ENCODE data around the gene CHIA.

CHIA gene

GRCh38 chr1:111290630-111291029, at the start of gene CHIA:
CHIA (plus strand) TSS chr1:111290851; CDS start chr1:111310468, 19,617 bp downstream.
- no peak for DNase-seq (ENCODE audit: low spot score)

- no peak for DNase-seq (ENCODE audit: low spot score)
Measured at GRCh38 chr1:111241797-111242196, 48.9 kb upstream of the CHIA start.

- peak; percentile 32 for DNase-seq (ENCODE audit: low spot score)
Measured at GRCh38 chr1:111242805-111243523, 47.7 kb upstream of the CHIA start.

GRCh38 chr1:111247125-111247838, 43.4 kb upstream of the CHIA start:
- DNase-seq (ENCODE audit: low spot score), result no peak

- DNase-seq (ENCODE audit: low spot score), result peak; percentile 85
Measured at GRCh38 chr1:111249960-111250359, 40.7 kb upstream of the CHIA start.

GRCh38 chr1:111251570-111251969, 39.1 kb upstream of the CHIA start:
- peak; percentile 33 for DNase-seq (ENCODE audit: low spot score)

GRCh38 chr1:111252786-111253185, 37.9 kb upstream of the CHIA start:
- peak; percentile 53 for DNase-seq (ENCODE audit: low spot score)

- peak; percentile 89 for DNase-seq (ENCODE audit: low spot score)
Measured at GRCh38 chr1:111253876-111254275, 36.8 kb upstream of the CHIA start.

GRCh38 chr1:111256988-111257658, 33.5 kb upstream of the CHIA start:
- no peak for DNase-seq (ENCODE audit: low spot score)

- DNase-seq (ENCODE audit: low spot score), result no peak
Measured at GRCh38 chr1:111267801-111268508, 22.7 kb upstream of the CHIA start.

GRCh38 chr1:111269825-111270406, 20.7 kb upstream of the CHIA start:
- DNase-seq (ENCODE audit: low spot score), result no peak

GRCh38 chr1:111270771-111271463, 19.7 kb upstream of the CHIA start:
- DNase-seq (ENCODE audit: low spot score), result no peak

- DNase-seq (ENCODE audit: low spot score), result peak; percentile 33
Measured at GRCh38 chr1:111271464-111271801, 19.2 kb upstream of the CHIA start.

GRCh38 chr1:111272081-111272480, 18.6 kb upstream of the CHIA start:
- DNase-seq (ENCODE audit: low spot score), result no peak

- DNase-seq (ENCODE audit: low spot score), result no peak
Measured at GRCh38 chr1:111274653-111275052, 16.0 kb upstream of the CHIA start.

GRCh38 chr1:111275079-111275478, 15.6 kb upstream of the CHIA start:
- peak; percentile 76 for DNase-seq (ENCODE audit: low spot score)

- DNase-seq (ENCODE audit: low spot score), result no peak
Measured at GRCh38 chr1:111275780-111276433, 14.7 kb upstream of the CHIA start.

GRCh38 chr1:111279144-111279543, 11.5 kb upstream of the CHIA start:
- DNase-seq (ENCODE audit: low spot score), result no peak

- DNase-seq (ENCODE audit: low spot score), result no peak
Measured at GRCh38 chr1:111280267-111280666, 10.4 kb upstream of the CHIA start.

- no peak for DNase-seq (ENCODE audit: low spot score)
Measured at GRCh38 chr1:111281411-111281810, 9.2 kb upstream of the CHIA start.

- DNase-seq (ENCODE audit: low spot score), result no peak
Measured at GRCh38 chr1:111283838-111284237, 6.8 kb upstream of the CHIA start.

All from globus pallidus (tissue), 1 donor.